Amniotic epithelial cell (primary cell): ENCODE data around the gene AMPD3.

Experiments
- DNase-seq: peaks from one replicate; pipeline ENCODE4 v3.0.0-alpha.2; 2010; ENCODE audit warnings: low read depth

AMPD3 gene

GRCh38 chr11:10539339-10539738, 84.3 kb downstream of the AMPD3 start:
- DNase-seq, result no peak

GRCh38 chr11:10540546-10540914, 85.5 kb downstream of the AMPD3 start:
- peak; percentile 22 for DNase-seq

- peak; percentile 76 for DNase-seq
These were observed 86.0 kb downstream of the AMPD3 start, which contains the start of gene RNF141 for GRCh38 chr11:10540915-10541560. TSS of gene RNF141 (minus strand) at chr11:10541187. CDS start at chr11:10534158, 7,029 bp downstream.

- no peak for DNase-seq
These were observed 86.5 kb downstream of the AMPD3 start for GRCh38 chr11:10541561-10541930.

GRCh38 chr11:10542776-10543175, 87.7 kb downstream of the AMPD3 start:
- no peak for DNase-seq

GRCh38 chr11:10543782-10544181, 88.7 kb downstream of the AMPD3 start:
- no peak for DNase-seq

- DNase-seq, result no peak
These were observed 89.7 kb downstream of the AMPD3 start for GRCh38 chr11:10544491-10545465.

- DNase-seq, result peak; percentile 50
These were observed 95.6 kb downstream of the AMPD3 start for GRCh38 chr11:10550503-10551289.

GRCh38 chr11:10551290-10551592, 96.2 kb downstream of the AMPD3 start:
- no peak for DNase-seq

- DNase-seq, result no peak
These were observed 96.8 kb downstream of the AMPD3 start for GRCh38 chr11:10551845-10552352.

GRCh38 chr11:10556590-10556989, 101.5 kb downstream of the AMPD3 start:
- DNase-seq, result no peak
